WTC11 (cell line): ENCODE results near the gene PDE1A.

Source experiments
- ATF3 ChIP-seq: sonication (generic); formaldehyde crosslinking; conservative IDR thresholded peaks from 2 replicates; pipeline ENCODE4 v1.8.1; 2022; ENCODE audit warnings: mild to moderate bottlenecking, missing genetic modification reagents
- E2F1 ChIP-seq: sonication (generic); formaldehyde crosslinking; IDR thresholded peaks from 2 replicates; pipeline ENCODE4 v1.8.0; 2022; ENCODE audit warnings: mild to moderate bottlenecking, missing genetic modification reagents
- KAT7 ChIP-seq: sonication (generic); formaldehyde crosslinking; IDR thresholded peaks from 2 replicates; pipeline ENCODE4 v1.8.1; 2023; ENCODE audit warnings: missing genetic modification reagents, mild to moderate bottlenecking, borderline replicate concordance
- TEAD4 ChIP-seq: sonication (generic); formaldehyde crosslinking; IDR thresholded peaks from 2 replicates; pipeline ENCODE4 v1.8.0; 2022; ENCODE audit warnings: mild to moderate bottlenecking, missing genetic modification reagents
- ZBTB43 ChIP-seq: sonication (generic); formaldehyde crosslinking; IDR thresholded peaks from 2 replicates; pipeline ENCODE4 v1.8.1; 2023; ENCODE audit warnings: mild to moderate bottlenecking, missing genetic modification reagents
- ZNF232 ChIP-seq: sonication (generic); formaldehyde crosslinking; IDR thresholded peaks from 2 replicates; pipeline ENCODE4 v1.8.0; 2022; ENCODE audit warnings: mild to moderate bottlenecking, missing genetic modification reagents
- ZNF281 ChIP-seq: sonication (generic); formaldehyde crosslinking; IDR thresholded peaks from 2 replicates; pipeline ENCODE4 v1.8.0; 2023; ENCODE audit warnings: mild to moderate bottlenecking, missing genetic modification reagents
- ZNF317 ChIP-seq: sonication (generic); formaldehyde crosslinking; IDR thresholded peaks from 2 replicates; pipeline ENCODE4 v1.8.1; 2023; ENCODE audit warnings: low read depth, mild to moderate bottlenecking, moderate library complexity, missing genetic modification reagents, borderline replicate concordance
- ZNF423 ChIP-seq: fragments of 250-450 bp; sonication (Bioruptor Pico); IDR thresholded peaks from 2 replicates; pipeline ENCODE4 v2.1.2; 2022; ENCODE audit warnings: mild to moderate bottlenecking, moderate library complexity
- TF ChIP-seq, protein P1 (sequence below): fragments of 200-600 bp; IDR thresholded peaks from 2 replicates; pipeline ENCODE4 v1.8.0; 2022; ENCODE audit warnings: antibody characterized with exemption
- TF ChIP-seq, protein P2 (sequence below): sonication (generic); formaldehyde crosslinking; IDR thresholded peaks from 2 replicates; pipeline ENCODE4 v1.8.0; 2023; ENCODE audit warnings: missing genetic modification reagents
- TF ChIP-seq, protein P3 (sequence below): sonication (generic); formaldehyde crosslinking; conservative IDR thresholded peaks from 2 replicates; pipeline ENCODE4 v1.8.1; 2023; ENCODE audit warnings: mild to moderate bottlenecking, low read depth, missing genetic modification reagents, moderate library complexity
- TF ChIP-seq, protein P4 (sequence below): sonication (generic); formaldehyde crosslinking; IDR thresholded peaks from 2 replicates; pipeline ENCODE4 v1.8.0; 2022; ENCODE audit warnings: mild to moderate bottlenecking, missing genetic modification reagents

- TF ChIP-seq E2F1 (CRISPR knock-in tag) (no peak), ATF3 (CRISPR knock-in tag) (no peak), ZNF232 (CRISPR knock-in tag) (no peak), KAT7 (CRISPR knock-in tag) (no peak), ZBTB43 (no peak), ZNF423 (CRISPR knock-in tag) (no peak), ZNF317 (CRISPR knock-in tag) (no peak), ZNF281 (no peak), TEAD4 (CRISPR knock-in tag) (no peak)
- TF ChIP-seq, protein P1, sequence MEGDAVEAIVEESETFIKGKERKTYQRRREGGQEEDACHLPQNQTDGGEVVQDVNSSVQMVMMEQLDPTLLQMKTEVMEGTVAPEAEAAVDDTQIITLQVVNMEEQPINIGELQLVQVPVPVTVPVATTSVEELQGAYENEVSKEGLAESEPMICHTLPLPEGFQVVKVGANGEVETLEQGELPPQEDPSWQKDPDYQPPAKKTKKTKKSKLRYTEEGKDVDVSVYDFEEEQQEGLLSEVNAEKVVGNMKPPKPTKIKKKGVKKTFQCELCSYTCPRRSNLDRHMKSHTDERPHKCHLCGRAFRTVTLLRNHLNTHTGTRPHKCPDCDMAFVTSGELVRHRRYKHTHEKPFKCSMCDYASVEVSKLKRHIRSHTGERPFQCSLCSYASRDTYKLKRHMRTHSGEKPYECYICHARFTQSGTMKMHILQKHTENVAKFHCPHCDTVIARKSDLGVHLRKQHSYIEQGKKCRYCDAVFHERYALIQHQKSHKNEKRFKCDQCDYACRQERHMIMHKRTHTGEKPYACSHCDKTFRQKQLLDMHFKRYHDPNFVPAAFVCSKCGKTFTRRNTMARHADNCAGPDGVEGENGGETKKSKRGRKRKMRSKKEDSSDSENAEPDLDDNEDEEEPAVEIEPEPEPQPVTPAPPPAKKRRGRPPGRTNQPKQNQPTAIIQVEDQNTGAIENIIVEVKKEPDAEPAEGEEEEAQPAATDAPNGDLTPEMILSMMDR, result no peak
- TF ChIP-seq, protein P2, sequence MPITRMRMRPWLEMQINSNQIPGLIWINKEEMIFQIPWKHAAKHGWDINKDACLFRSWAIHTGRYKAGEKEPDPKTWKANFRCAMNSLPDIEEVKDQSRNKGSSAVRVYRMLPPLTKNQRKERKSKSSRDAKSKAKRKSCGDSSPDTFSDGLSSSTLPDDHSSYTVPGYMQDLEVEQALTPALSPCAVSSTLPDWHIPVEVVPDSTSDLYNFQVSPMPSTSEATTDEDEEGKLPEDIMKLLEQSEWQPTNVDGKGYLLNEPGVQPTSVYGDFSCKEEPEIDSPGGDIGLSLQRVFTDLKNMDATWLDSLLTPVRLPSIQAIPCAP, result no peak
- TF ChIP-seq, protein P3, sequence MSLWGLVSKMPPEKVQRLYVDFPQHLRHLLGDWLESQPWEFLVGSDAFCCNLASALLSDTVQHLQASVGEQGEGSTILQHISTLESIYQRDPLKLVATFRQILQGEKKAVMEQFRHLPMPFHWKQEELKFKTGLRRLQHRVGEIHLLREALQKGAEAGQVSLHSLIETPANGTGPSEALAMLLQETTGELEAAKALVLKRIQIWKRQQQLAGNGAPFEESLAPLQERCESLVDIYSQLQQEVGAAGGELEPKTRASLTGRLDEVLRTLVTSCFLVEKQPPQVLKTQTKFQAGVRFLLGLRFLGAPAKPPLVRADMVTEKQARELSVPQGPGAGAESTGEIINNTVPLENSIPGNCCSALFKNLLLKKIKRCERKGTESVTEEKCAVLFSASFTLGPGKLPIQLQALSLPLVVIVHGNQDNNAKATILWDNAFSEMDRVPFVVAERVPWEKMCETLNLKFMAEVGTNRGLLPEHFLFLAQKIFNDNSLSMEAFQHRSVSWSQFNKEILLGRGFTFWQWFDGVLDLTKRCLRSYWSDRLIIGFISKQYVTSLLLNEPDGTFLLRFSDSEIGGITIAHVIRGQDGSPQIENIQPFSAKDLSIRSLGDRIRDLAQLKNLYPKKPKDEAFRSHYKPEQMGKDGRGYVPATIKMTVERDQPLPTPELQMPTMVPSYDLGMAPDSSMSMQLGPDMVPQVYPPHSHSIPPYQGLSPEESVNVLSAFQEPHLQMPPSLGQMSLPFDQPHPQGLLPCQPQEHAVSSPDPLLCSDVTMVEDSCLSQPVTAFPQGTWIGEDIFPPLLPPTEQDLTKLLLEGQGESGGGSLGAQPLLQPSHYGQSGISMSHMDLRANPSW (CRISPR knock-in tag), result no peak
- TF ChIP-seq, protein P4, sequence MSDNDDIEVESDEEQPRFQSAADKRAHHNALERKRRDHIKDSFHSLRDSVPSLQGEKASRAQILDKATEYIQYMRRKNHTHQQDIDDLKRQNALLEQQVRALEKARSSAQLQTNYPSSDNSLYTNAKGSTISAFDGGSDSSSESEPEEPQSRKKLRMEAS (CRISPR knock-in tag), result no peak
These were observed 66.1 kb downstream of the PDE1A start for GRCh38 chr2:182360663-182361260.
